Naive thymus-derived CD4-positive, alpha-beta T cell (primary cell): Measurements from ENCODE around the gene CDH13. TPM values are rescaled to one million over a fixed set of nuclear protein-coding genes. Genes with fewer than 3 reads are reported as not detected.
A peak's percentile ranks its signal among the peaks of the same experiment; 100 is the strongest.

ENCODE experiments used
- ATAC-seq: fragments of 150-1000 bp; cut with Tn5 transposase; 2 replicates; pipeline ENCODE4 v1.10.0; 2021; ENCODE audit warnings: mild to moderate bottlenecking, moderate library complexity
- CTCF ChIA-PET: fragments of 350-600 bp; sonication (Branson Sonifier 250); formaldehyde crosslinking; loops from one replicate; lab custom pipeline; 2021; ENCODE audit warnings: antibody characterized with exemption; lab: Charles Lee
- POLR2A ChIA-PET: fragments of 350-600 bp; sonication (Branson Sonifier 250); formaldehyde crosslinking; loops from one replicate; lab custom pipeline; 2021; ENCODE audit warnings: antibody characterized with exemption, inconsistent platforms; lab: Charles Lee
- DNase-seq, 9 donors: peaks; one replicate each; pipeline versions ENCODE4 v3.0.0 to v3.0.0-alpha.2; 2020 to 2022; ENCODE audit warnings: mixed read lengths in 1 of 9
- H3K27ac ChIP-seq: one replicate; pipeline ENCODE4 v1.7.0; 2013; ENCODE audit warnings: mild to moderate bottlenecking, low read depth, low read length, moderate library complexity
- H3K27me3 ChIP-seq, 2 donors: one replicate each; pipeline ENCODE4 v1.7.0; 2013; ENCODE audit warnings: low read length in 2 of 2, mild to moderate bottlenecking in 2 of 2, moderate library complexity in 2 of 2; ENCODE audit not compliant: control insufficient read depth in 2 of 2, insufficient read depth in 2 of 2
- H3K36me3 ChIP-seq, 3 experiments: 1 replicate in 2 of 3; 2 replicates in 1 of 3; pipeline ENCODE4 v1.7.0; 2013; ENCODE audit warnings: low read length in 3 of 3, mild to moderate bottlenecking in 3 of 3, moderate library complexity in 1 of 3; ENCODE audit not compliant: insufficient read depth in 3 of 3, control insufficient read depth in 2 of 3
- H3K4me1 ChIP-seq, 2 donors: one replicate each; pipeline ENCODE4 v1.7.0; 2013; ENCODE audit warnings: low read length in 2 of 2, mild to moderate bottlenecking in 2 of 2, moderate library complexity in 1 of 2; ENCODE audit not compliant: control insufficient read depth in 2 of 2, insufficient read depth in 2 of 2
- H3K4me3 ChIP-seq: 2 replicates; pipeline ENCODE4 v1.7.0; 2013; ENCODE audit warnings: mild to moderate bottlenecking, low read length
- H3K9me3 ChIP-seq, 3 experiments: 1 replicate in 2 of 3; 2 replicates in 1 of 3; pipeline ENCODE4 v1.7.0; 2013; ENCODE audit warnings: low read length in 3 of 3; ENCODE audit not compliant: control insufficient read depth in 2 of 3
- H3K27ac Mint-ChIP-seq, 9 donors: one replicate each; pipeline ENCODE4 v1.8.0; 2020 to 2022; ENCODE audit warnings: mixed read lengths in 9 of 9, mild to moderate bottlenecking in 8 of 9, moderate library complexity in 5 of 9, inconsistent platforms in 2 of 9
- H3K27me3 Mint-ChIP-seq, 5 donors: one replicate each; pipeline ENCODE4 v1.8.0; 2021 to 2022; ENCODE audit warnings: mixed read lengths in 5 of 5, mild to moderate bottlenecking in 1 of 5
- H3K36me3 Mint-ChIP-seq, 5 donors: one replicate each; pipeline ENCODE4 v1.8.0; 2020 to 2022; ENCODE audit warnings: mixed read lengths in 5 of 5, mild to moderate bottlenecking in 3 of 5, inconsistent platforms in 1 of 5
- H3K4me1 Mint-ChIP-seq, 7 donors: one replicate each; pipeline ENCODE4 v1.8.0; 2020 to 2022; ENCODE audit warnings: mixed read lengths in 7 of 7, mild to moderate bottlenecking in 3 of 7, inconsistent platforms in 1 of 7
- H3K4me3 Mint-ChIP-seq, 10 donors: one replicate each; pipeline ENCODE4 v1.8.0; 2020 to 2022; ENCODE audit warnings: mild to moderate bottlenecking in 10 of 10, mixed read lengths in 10 of 10, moderate library complexity in 6 of 10, inconsistent platforms in 2 of 10
- H3K9me3 Mint-ChIP-seq, 11 donors: one replicate each; pipeline ENCODE4 v1.8.0; 2020 to 2022; ENCODE audit warnings: mixed read lengths in 11 of 11, mild to moderate bottlenecking in 4 of 11, inconsistent platforms in 1 of 11, moderate library complexity in 1 of 11
- intact Hi-C, 2 donors: fragments of 100-400 bp; cut with micrococcal nuclease; formaldehyde crosslinking; loops; one replicate each; pipeline ENCODE4 v1.15.1; 2023
- polyA plus RNA-seq, 2 donors: library from polyadenylated mRNA; unstranded; fragments of 300-500 nt; fragmentation: Illumina TruSeq; gene quantifications; one replicate each; pipeline ENCODE4 v1.2.3, GENCODE V29; 2021
- total RNA-seq, 6 experiments: library from RNA in 5 of 6; stranded (reverse) in 5 of 6; gene quantifications; 1 replicate in 5 of 6; 2 replicates in 1 of 6; pipeline ENCODE4 v1.2.3 and lab custom pipeline; 2021 to 2026

Gene CDH13
- total and polyA plus RNA-seq, 7 experiments from 2014 or later, result not detected

GRCh38 chr16:83453977-83454376 is 827.2 kb downstream of the CDH13 start:
- DNase-seq, result no peak
- H3K27me3 Mint-ChIP-seq, result peaks cover 0 to 14% (median 4%) of the 10 kb centered on the region in 5 donors
- Histone ChIP-seq H3K4me3 (no peak overlapping the region), H3K9me3 (no peaks in the 10 kb centered on the region), H3K36me3 (no peaks in the 10 kb centered on the region), H3K27me3 (no peaks in the 10 kb centered on the region), H3K4me1 (no peaks in the 10 kb centered on the region), H3K27ac (no peak overlapping the region)
- intact Hi-C loops, result no loop called here
- no peaks in the 10 kb centered on the region for H3K4me1 Mint-ChIP-seq
- CTCF ChIA-PET, result no interaction called here
- peaks cover 0 to 4% (median 0%) of the 10 kb centered on the region in 11 donors for H3K9me3 Mint-ChIP-seq
- no peaks in the 10 kb centered on the region for H3K36me3 Mint-ChIP-seq
- POLR2A ChIA-PET, result no interaction called here
- no peak overlapping the region for H3K4me3 Mint-ChIP-seq
- ATAC-seq, result no peak
- no peak overlapping the region for H3K27ac Mint-ChIP-seq

GRCh38 chr16:83455716-83456115 is 828.9 kb downstream of the CDH13 start:
- peak overlapping the region in 1 of 10 donors; percentile 26 for H3K4me3 Mint-ChIP-seq
- CTCF ChIA-PET, result no interaction called here

GRCh38 chr16:83456934-83457333 is 830.2 kb downstream of the CDH13 start:
- H3K36me3 Mint-ChIP-seq, result no peaks in the 10 kb centered on the region
- Histone ChIP-seq H3K36me3 (no peaks in the 10 kb centered on the region), H3K4me1 (no peaks in the 10 kb centered on the region), H3K4me3 (no peak overlapping the region), H3K27me3 (no peaks in the 10 kb centered on the region), H3K27ac (no peak overlapping the region), H3K9me3 (no peaks in the 10 kb centered on the region)
- peaks cover 0 to 4% (median 0%) of the 10 kb centered on the region in 11 donors for H3K9me3 Mint-ChIP-seq
- intact Hi-C loops, result no loop called here
- H3K27ac Mint-ChIP-seq, result no peak overlapping the region
- ATAC-seq (no peak), DNase-seq (no peak)
- H3K27me3 Mint-ChIP-seq, result peaks cover 0 to 14% (median 4%) of the 10 kb centered on the region in 5 donors
- ChIA-PET POLR2A (no interaction called here), CTCF (no interaction called here)
- H3K4me1 Mint-ChIP-seq, result no peaks in the 10 kb centered on the region
- H3K4me3 Mint-ChIP-seq, result no peak overlapping the region

More at GRCh38 chr16:83455716-83456115, 828.9 kb downstream of the CDH13 start:
- intact Hi-C loops, result no loop called here
- no peak overlapping the region for H3K27ac ChIP-seq
- no peaks in the 10 kb centered on the region for H3K4me1 ChIP-seq
- no peaks in the 10 kb centered on the region for H3K4me1 Mint-ChIP-seq
- peaks cover 0 to 4% (median 0%) of the 10 kb centered on the region in 11 donors for H3K9me3 Mint-ChIP-seq
- no peak overlapping the region for H3K4me3 ChIP-seq
- no peaks in the 10 kb centered on the region for H3K36me3 ChIP-seq
- ATAC-seq, result no peak
- no peaks in the 10 kb centered on the region for H3K9me3 ChIP-seq
- DNase-seq, result no peak
- no peaks in the 10 kb centered on the region for H3K27me3 ChIP-seq
- POLR2A ChIA-PET, result no interaction called here
- H3K36me3 Mint-ChIP-seq, result no peaks in the 10 kb centered on the region
- H3K27ac Mint-ChIP-seq, result no peak overlapping the region
- peaks cover 0 to 14% (median 4%) of the 10 kb centered on the region in 5 donors for H3K27me3 Mint-ChIP-seq

GRCh38 chr16:83458612-83459011 is 831.8 kb downstream of the CDH13 start:
- DNase-seq (no peak), ATAC-seq (no peak)
- Histone ChIP-seq H3K36me3 (no peaks in the 10 kb centered on the region), H3K4me1 (no peaks in the 10 kb centered on the region), H3K4me3 (no peak overlapping the region), H3K27me3 (no peaks in the 10 kb centered on the region), H3K9me3 (no peaks in the 10 kb centered on the region), H3K27ac (no peak overlapping the region)
- H3K27ac Mint-ChIP-seq, result no peak overlapping the region
- H3K4me3 Mint-ChIP-seq, result no peak overlapping the region
- H3K36me3 Mint-ChIP-seq, result no peaks in the 10 kb centered on the region
- peaks cover 0 to 14% (median 4%) of the 10 kb centered on the region in 5 donors for H3K27me3 Mint-ChIP-seq
- intact Hi-C loops, result no loop called here
- peaks cover 0 to 5% (median 0%) of the 10 kb centered on the region in 11 donors for H3K9me3 Mint-ChIP-seq
- POLR2A ChIA-PET, result no interaction called here
- CTCF ChIA-PET, result no interaction called here
- H3K4me1 Mint-ChIP-seq, result no peaks in the 10 kb centered on the region

- H3K27ac ChIP-seq, result no peak overlapping the region
- Mint-ChIP-seq H3K4me1 (no peaks in the 10 kb centered on the region), H3K4me3 (no peak overlapping the region), H3K9me3 (peaks cover 0 to 9% (median 0%) of the 10 kb centered on the region in 11 donors), H3K36me3 (no peaks in the 10 kb centered on the region), H3K27ac (no peak overlapping the region), H3K27me3 (peaks cover 0 to 4% (median 0%) of the 10 kb centered on the region in 5 donors)
- H3K9me3 ChIP-seq, result no peaks in the 10 kb centered on the region
- DNase-seq, result no peak
- H3K27me3 ChIP-seq, result no peaks in the 10 kb centered on the region
- H3K4me1 ChIP-seq, result no peaks in the 10 kb centered on the region
- no peaks in the 10 kb centered on the region for H3K36me3 ChIP-seq
- CTCF ChIA-PET, result no interaction called here
- POLR2A ChIA-PET, result no interaction called here
- intact Hi-C loops, result no loop called here
- H3K4me3 ChIP-seq, result no peak overlapping the region
- ATAC-seq, result no peak
These were observed 838.2 kb downstream of the CDH13 start for GRCh38 chr16:83464991-83465390.

- peaks cover 0 to 3% (median 0%) of the 10 kb centered on the region in 5 donors for H3K27me3 Mint-ChIP-seq
- no peaks in the 10 kb centered on the region for H3K4me1 Mint-ChIP-seq
- H3K4me1 ChIP-seq, result no peaks in the 10 kb centered on the region
- peaks cover 0 to 5% (median 0%) of the 10 kb centered on the region in 11 donors for H3K9me3 Mint-ChIP-seq
- H3K36me3 ChIP-seq, result no peaks in the 10 kb centered on the region
- no peak overlapping the region for H3K27ac ChIP-seq
- ATAC-seq, result no peak
- intact Hi-C loops, result no loop called here
- ChIA-PET POLR2A (no interaction called here), CTCF (no interaction called here)
- no peaks in the 10 kb centered on the region for H3K36me3 Mint-ChIP-seq
- H3K27me3 ChIP-seq, result no peaks in the 10 kb centered on the region
- no peak overlapping the region for H3K4me3 ChIP-seq
- no peak overlapping the region for H3K27ac Mint-ChIP-seq
- DNase-seq, result no peak
- no peak overlapping the region for H3K4me3 Mint-ChIP-seq
- H3K9me3 ChIP-seq, result no peaks in the 10 kb centered on the region
These were observed 843.6 kb downstream of the CDH13 start for GRCh38 chr16:83470416-83470815.

GRCh38 chr16:83472776-83473501 is 846.2 kb downstream of the CDH13 start:
- DNase-seq, result no peak
- Mint-ChIP-seq H3K9me3 (no peaks in the 10 kb centered on the region), H3K27ac (no peak overlapping the region), H3K27me3 (peaks cover 0 to 3% (median 0%) of the 10 kb centered on the region in 5 donors), H3K4me1 (no peaks in the 10 kb centered on the region), H3K4me3 (no peak overlapping the region), H3K36me3 (no peaks in the 10 kb centered on the region)
- Histone ChIP-seq H3K9me3 (no peaks in the 10 kb centered on the region), H3K27me3 (no peaks in the 10 kb centered on the region), H3K27ac (no peak overlapping the region), H3K4me1 (no peaks in the 10 kb centered on the region), H3K4me3 (no peak overlapping the region), H3K36me3 (no peaks in the 10 kb centered on the region)
- CTCF ChIA-PET, result no interaction called here
- intact Hi-C loops, result no loop called here
- POLR2A ChIA-PET, result no interaction called here
- ATAC-seq, result no peak
